Stomach (tissue), 4 donors: ENCODE measurements around the gene XPO4.

ENCODE experiments used
- POLR2A ChIP-seq, 4 donors: fragments of 450-650 bp; IDR thresholded peaks; one replicate each; pipeline ENCODE4 v1.6.1; 2016; ENCODE audit warnings: antibody characterized with exemption in 4 of 4, control low read depth in 2 of 4, mild to moderate bottlenecking in 1 of 4, moderate library complexity in 1 of 4
- POLR2AphosphoS5 ChIP-seq, 3 donors: sonication (generic); formaldehyde crosslinking; IDR thresholded peaks; one replicate each; pipeline ENCODE4 v1.6.1; 2016; ENCODE audit warnings: antibody characterized with exemption in 3 of 3
- TF ChIP-seq, protein P1 (sequence below), 7 experiments: fragments of 450-650 bp in 4 of 7; fragments of 200-600 bp in 3 of 7; sonication (generic) in 3 of 7; IDR thresholded peaks; one replicate each; pipeline ENCODE4 v1.5.1; 2016 to 2019; ENCODE audit warnings: antibody characterized with exemption in 7 of 7, control low read depth in 2 of 7, mild to moderate bottlenecking in 1 of 7

DNA sequence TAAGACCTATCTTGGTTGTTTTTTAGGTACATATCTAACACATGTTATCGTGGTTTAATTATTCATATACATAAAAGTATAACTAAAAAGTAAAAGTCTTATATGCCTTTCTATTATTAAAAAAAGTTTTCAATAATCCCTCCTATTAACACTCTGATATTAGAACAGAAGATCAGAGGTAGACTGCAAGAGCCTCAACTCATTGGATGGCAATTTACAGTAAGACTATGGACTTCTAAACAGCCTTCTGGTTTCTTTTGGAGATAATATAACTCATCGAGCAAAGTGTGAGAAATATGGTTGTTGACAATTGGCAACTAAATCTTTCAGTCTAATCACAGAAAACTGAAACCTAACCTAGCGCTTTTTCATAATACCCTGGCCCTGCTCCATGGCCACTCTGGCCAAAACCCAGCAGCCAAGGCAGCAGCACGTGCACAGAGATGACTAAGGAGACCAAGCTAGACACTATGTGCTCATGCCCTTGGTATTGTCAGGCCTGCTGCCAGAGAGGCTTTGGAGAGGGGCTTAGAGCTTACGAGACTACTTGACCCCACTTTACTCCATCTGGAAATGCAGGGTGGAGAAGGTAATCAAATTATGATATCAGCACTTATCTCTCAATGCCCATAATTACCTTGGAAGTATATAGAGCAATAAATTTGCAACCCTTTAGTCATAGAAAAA is 88.2 kb downstream of the XPO4 start:
- TF ChIP-seq, protein P1, sequence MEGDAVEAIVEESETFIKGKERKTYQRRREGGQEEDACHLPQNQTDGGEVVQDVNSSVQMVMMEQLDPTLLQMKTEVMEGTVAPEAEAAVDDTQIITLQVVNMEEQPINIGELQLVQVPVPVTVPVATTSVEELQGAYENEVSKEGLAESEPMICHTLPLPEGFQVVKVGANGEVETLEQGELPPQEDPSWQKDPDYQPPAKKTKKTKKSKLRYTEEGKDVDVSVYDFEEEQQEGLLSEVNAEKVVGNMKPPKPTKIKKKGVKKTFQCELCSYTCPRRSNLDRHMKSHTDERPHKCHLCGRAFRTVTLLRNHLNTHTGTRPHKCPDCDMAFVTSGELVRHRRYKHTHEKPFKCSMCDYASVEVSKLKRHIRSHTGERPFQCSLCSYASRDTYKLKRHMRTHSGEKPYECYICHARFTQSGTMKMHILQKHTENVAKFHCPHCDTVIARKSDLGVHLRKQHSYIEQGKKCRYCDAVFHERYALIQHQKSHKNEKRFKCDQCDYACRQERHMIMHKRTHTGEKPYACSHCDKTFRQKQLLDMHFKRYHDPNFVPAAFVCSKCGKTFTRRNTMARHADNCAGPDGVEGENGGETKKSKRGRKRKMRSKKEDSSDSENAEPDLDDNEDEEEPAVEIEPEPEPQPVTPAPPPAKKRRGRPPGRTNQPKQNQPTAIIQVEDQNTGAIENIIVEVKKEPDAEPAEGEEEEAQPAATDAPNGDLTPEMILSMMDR (IDR thresholded peaks at IDR 0.05), result no peak
- TF ChIP-seq POLR2AphosphoS5 (IDR thresholded peaks at IDR 0.05), result peak; percentile 51 to 90 (median 80)
- TF ChIP-seq POLR2A (IDR thresholded peaks at IDR 0.05), result no peak
